GM19397 (cell line): ENCODE results near the gene DCLK1.
"Not testable (repeated sequence)": the region's sequence is repeated elsewhere in the genome, so short reads cannot be mapped to it uniquely, and the experiment has no call there.

Experiments
- ATAC-seq: cut with Tn5 transposase; IDR thresholded peaks from one replicate; pipeline ENCODE4 v1.9.1; 2021; ENCODE audit warnings: mild to moderate bottlenecking, moderate library complexity; ENCODE audit not compliant: unreplicated experiment

DCLK1 gene

GRCh38 chr13:36088463-36088862, 42.7 kb downstream of the DCLK1 start:
- no peak for ATAC-seq

GRCh38 chr13:36088001-36088400, 43.2 kb downstream of the DCLK1 start:
- ATAC-seq, result no peak

- ATAC-seq, result no peak
Observed at GRCh38 chr13:36086117-36086516, 45.1 kb downstream of the DCLK1 start.

- ATAC-seq, result no peak
Observed at GRCh38 chr13:36084131-36084530, 47.1 kb downstream of the DCLK1 start.

GRCh38 chr13:36082806-36083205, 48.4 kb downstream of the DCLK1 start:
- no peak for ATAC-seq

GRCh38 chr13:36082396-36082795, 48.8 kb downstream of the DCLK1 start:
- ATAC-seq, result no peak

- ATAC-seq, result no peak
Observed at GRCh38 chr13:36076211-36076610, 55.0 kb downstream of the DCLK1 start.

- ATAC-seq, result no peak
Observed at GRCh38 chr13:36074659-36075058, 56.5 kb downstream of the DCLK1 start.

GRCh38 chr13:36072152-36072935, 58.8 kb downstream of the DCLK1 start:
- ATAC-seq, result no peak

- not testable (repeated sequence) for ATAC-seq
Observed at GRCh38 chr13:36070504-36071192, 60.5 kb downstream of the DCLK1 start.

GRCh38 chr13:36069881-36070366, 61.3 kb downstream of the DCLK1 start:
- ATAC-seq, result no peak

GRCh38 chr13:36068991-36069390, 62.2 kb downstream of the DCLK1 start:
- no peak for ATAC-seq

GRCh38 chr13:36068566-36068965, 62.6 kb downstream of the DCLK1 start:
- no peak for ATAC-seq

GRCh38 chr13:36067746-36068381, 63.3 kb downstream of the DCLK1 start:
- ATAC-seq, result no peak

GRCh38 chr13:36062249-36062648, 68.9 kb downstream of the DCLK1 start:
- ATAC-seq, result no peak

- ATAC-seq, result no peak
Observed at GRCh38 chr13:36061621-36062020, 69.6 kb downstream of the DCLK1 start.

- ATAC-seq, result no peak
Observed at GRCh38 chr13:36061054-36061453, 70.1 kb downstream of the DCLK1 start.

- ATAC-seq, result no peak
Observed at GRCh38 chr13:36059321-36059720, 71.9 kb downstream of the DCLK1 start.

- ATAC-seq, result no peak
Observed at GRCh38 chr13:36058116-36058515, 73.1 kb downstream of the DCLK1 start.

- no peak for ATAC-seq
Observed at GRCh38 chr13:36057547-36057946, 73.6 kb downstream of the DCLK1 start.

GRCh38 chr13:36057041-36057440, 74.1 kb downstream of the DCLK1 start:
- no peak for ATAC-seq

GRCh38 chr13:36055366-36055765, 75.8 kb downstream of the DCLK1 start:
- ATAC-seq, result no peak
